Measurements from ENCODE around the gene PHYHIPL.

PHYHIPL gene

DNA sequence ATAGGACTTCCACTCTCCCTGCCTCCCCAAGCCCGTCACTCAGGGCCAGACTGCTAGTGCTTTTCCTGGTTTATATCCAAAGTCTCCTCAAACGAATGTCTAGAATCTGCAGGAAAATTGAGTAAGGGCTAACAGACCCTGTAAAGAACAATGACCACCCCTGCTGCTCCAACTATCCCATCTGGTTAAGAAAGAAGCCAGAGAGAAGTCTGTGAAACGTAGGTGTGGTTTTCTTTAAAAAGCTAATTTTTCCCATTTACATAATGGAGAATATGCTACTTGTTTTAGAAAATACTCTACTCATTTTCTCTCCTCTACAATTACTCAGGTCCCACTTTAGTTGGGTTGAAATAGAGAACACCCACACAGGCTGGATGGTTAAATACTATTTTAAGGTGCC is 113.4 kb downstream of the PHYHIPL start:
- no peak for DNase-seq (ENCODE audit: low read depth, low spot score)

DNA sequence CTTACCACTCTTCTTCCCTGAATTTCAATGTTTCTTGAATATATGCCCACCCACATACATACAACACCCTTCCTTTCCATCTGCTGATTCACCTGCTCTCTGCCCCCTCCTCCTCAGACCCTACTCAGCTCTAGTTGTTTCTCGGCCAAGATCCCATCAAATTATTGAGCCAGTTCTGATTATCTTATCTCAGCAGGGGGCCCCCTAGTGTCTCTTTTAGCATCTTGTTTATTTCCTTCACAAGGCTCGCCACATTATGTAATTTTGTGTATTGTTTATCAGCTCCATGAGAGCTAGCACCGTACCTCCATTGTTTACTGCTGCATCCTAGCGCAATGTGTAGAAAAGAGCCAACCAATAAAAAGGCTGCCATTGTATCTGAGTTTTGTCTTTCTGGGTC is 114.0 kb downstream of the PHYHIPL start:
- no peak for DNase-seq (ENCODE audit: low read depth, low spot score)
